Naive thymus-derived CD4-positive, alpha-beta T cell (primary cell): ENCODE data around the gene CRHBP. TPM values are rescaled to one million over a fixed set of nuclear protein-coding genes. Genes with fewer than 3 reads are reported as not detected.

Experiments used
- ATAC-seq: fragments of 150-1000 bp; cut with Tn5 transposase; 2 replicates; pipeline ENCODE4 v1.10.0; 2021; ENCODE audit warnings: mild to moderate bottlenecking, moderate library complexity
- CTCF ChIA-PET: fragments of 350-600 bp; sonication (Branson Sonifier 250); formaldehyde crosslinking; loops from one replicate; lab custom pipeline; 2021; ENCODE audit warnings: antibody characterized with exemption; lab: Charles Lee
- POLR2A ChIA-PET: fragments of 350-600 bp; sonication (Branson Sonifier 250); formaldehyde crosslinking; loops from one replicate; lab custom pipeline; 2021; ENCODE audit warnings: antibody characterized with exemption, inconsistent platforms; lab: Charles Lee
- DNase-seq, 9 donors: peaks; one replicate each; pipeline versions ENCODE4 v3.0.0 to v3.0.0-alpha.2; 2020 to 2022; ENCODE audit warnings: mixed read lengths in 1 of 9
- H3K27ac ChIP-seq: one replicate; pipeline ENCODE4 v1.7.0; 2013; ENCODE audit warnings: mild to moderate bottlenecking, low read depth, low read length, moderate library complexity
- H3K27me3 ChIP-seq, 2 donors: one replicate each; pipeline ENCODE4 v1.7.0; 2013; ENCODE audit warnings: low read length in 2 of 2, mild to moderate bottlenecking in 2 of 2, moderate library complexity in 2 of 2; ENCODE audit not compliant: control insufficient read depth in 2 of 2, insufficient read depth in 2 of 2
- H3K36me3 ChIP-seq, 3 experiments: 1 replicate in 2 of 3; 2 replicates in 1 of 3; pipeline ENCODE4 v1.7.0; 2013; ENCODE audit warnings: low read length in 3 of 3, mild to moderate bottlenecking in 3 of 3, moderate library complexity in 1 of 3; ENCODE audit not compliant: insufficient read depth in 3 of 3, control insufficient read depth in 2 of 3
- H3K4me1 ChIP-seq, 2 donors: one replicate each; pipeline ENCODE4 v1.7.0; 2013; ENCODE audit warnings: low read length in 2 of 2, mild to moderate bottlenecking in 2 of 2, moderate library complexity in 1 of 2; ENCODE audit not compliant: control insufficient read depth in 2 of 2, insufficient read depth in 2 of 2
- H3K4me3 ChIP-seq: 2 replicates; pipeline ENCODE4 v1.7.0; 2013; ENCODE audit warnings: mild to moderate bottlenecking, low read length
- H3K9me3 ChIP-seq, 3 experiments: 1 replicate in 2 of 3; 2 replicates in 1 of 3; pipeline ENCODE4 v1.7.0; 2013; ENCODE audit warnings: low read length in 3 of 3; ENCODE audit not compliant: control insufficient read depth in 2 of 3
- H3K27ac Mint-ChIP-seq, 9 donors: one replicate each; pipeline ENCODE4 v1.8.0; 2020 to 2022; ENCODE audit warnings: mixed read lengths in 9 of 9, mild to moderate bottlenecking in 8 of 9, moderate library complexity in 5 of 9, inconsistent platforms in 2 of 9
- H3K27me3 Mint-ChIP-seq, 5 donors: one replicate each; pipeline ENCODE4 v1.8.0; 2021 to 2022; ENCODE audit warnings: mixed read lengths in 5 of 5, mild to moderate bottlenecking in 1 of 5
- H3K36me3 Mint-ChIP-seq, 5 donors: one replicate each; pipeline ENCODE4 v1.8.0; 2020 to 2022; ENCODE audit warnings: mixed read lengths in 5 of 5, mild to moderate bottlenecking in 3 of 5, inconsistent platforms in 1 of 5
- H3K4me1 Mint-ChIP-seq, 7 donors: one replicate each; pipeline ENCODE4 v1.8.0; 2020 to 2022; ENCODE audit warnings: mixed read lengths in 7 of 7, mild to moderate bottlenecking in 3 of 7, inconsistent platforms in 1 of 7
- H3K4me3 Mint-ChIP-seq, 10 donors: one replicate each; pipeline ENCODE4 v1.8.0; 2020 to 2022; ENCODE audit warnings: mild to moderate bottlenecking in 10 of 10, mixed read lengths in 10 of 10, moderate library complexity in 6 of 10, inconsistent platforms in 2 of 10
- H3K9me3 Mint-ChIP-seq, 11 donors: one replicate each; pipeline ENCODE4 v1.8.0; 2020 to 2022; ENCODE audit warnings: mixed read lengths in 11 of 11, mild to moderate bottlenecking in 4 of 11, inconsistent platforms in 1 of 11, moderate library complexity in 1 of 11
- intact Hi-C, 2 donors: fragments of 100-400 bp; cut with micrococcal nuclease; formaldehyde crosslinking; loops; one replicate each; pipeline ENCODE4 v1.15.1; 2023
- polyA plus RNA-seq, 2 donors: library from polyadenylated mRNA; unstranded; fragments of 300-500 nt; fragmentation: Illumina TruSeq; gene quantifications; one replicate each; pipeline ENCODE4 v1.2.3, GENCODE V29; 2021
- total RNA-seq, 6 experiments: library from RNA in 5 of 6; stranded (reverse) in 5 of 6; gene quantifications; 1 replicate in 5 of 6; 2 replicates in 1 of 6; pipeline ENCODE4 v1.2.3 and lab custom pipeline; 2021 to 2026

The CRHBP gene
- total and polyA plus RNA-seq, 7 experiments from 2014 or later: 0.60 to 3.2 TPM; not detected in 5

GRCh38 chr5:76926329-76927105 is 26.3 kb upstream of the CRHBP start:
- no peaks in the 10 kb centered on the region for H3K4me1 ChIP-seq
- no peaks in the 10 kb centered on the region for H3K36me3 Mint-ChIP-seq
- H3K9me3 Mint-ChIP-seq: peaks cover 0 to 2% (median 0%) of the 10 kb centered on the region in 11 donors
- H3K4me1 Mint-ChIP-seq: no peaks in the 10 kb centered on the region
- no peak overlapping the region for H3K4me3 Mint-ChIP-seq
- ChIA-PET POLR2A (no interaction called here), CTCF (interaction anchor here (0.6 kb wide), 1 partner anchor 154 kb away, joined by 5 read pairs; no protein-coding TSS in a partner anchor)
- no peak overlapping the region for H3K4me3 ChIP-seq
- H3K27ac Mint-ChIP-seq: no peak overlapping the region
- intact Hi-C loops: no loop called here
- ATAC-seq (no peak), DNase-seq (no peak)
- H3K27ac ChIP-seq: no peak overlapping the region
- peaks cover 3 to 16% (median 9%) of the 10 kb centered on the region in 5 donors for H3K27me3 Mint-ChIP-seq
- H3K9me3 ChIP-seq: no peaks in the 10 kb centered on the region
- H3K36me3 ChIP-seq: no peaks in the 10 kb centered on the region
- H3K27me3 ChIP-seq: no peaks in the 10 kb centered on the region

GRCh38 chr5:76927961-76928360 is 24.9 kb upstream of the CRHBP start:
- ChIA-PET CTCF (no interaction called here), POLR2A (no interaction called here)
- no peak for ATAC-seq

GRCh38 chr5:76930083-76930482 is 22.8 kb upstream of the CRHBP start:
- peaks cover 6 to 30% (median 18%) of the 10 kb centered on the region in 5 donors for H3K27me3 Mint-ChIP-seq

More at GRCh38 chr5:76927961-76928360, 24.9 kb upstream of the CRHBP start:
- Histone ChIP-seq H3K4me1 (no peaks in the 10 kb centered on the region), H3K9me3 (no peaks in the 10 kb centered on the region), H3K27me3 (peaks cover 0 to 2% of the 10 kb centered on the region in 2 donors), H3K36me3 (no peaks in the 10 kb centered on the region), H3K27ac (no peak overlapping the region), H3K4me3 (no peak overlapping the region)
- H3K36me3 Mint-ChIP-seq: no peaks in the 10 kb centered on the region
- H3K27me3 Mint-ChIP-seq: peaks cover 6 to 21% (median 16%) of the 10 kb centered on the region in 5 donors
- no peak for DNase-seq
- no peak overlapping the region for H3K4me3 Mint-ChIP-seq
- intact Hi-C loops: no loop called here
- H3K4me1 Mint-ChIP-seq: no peaks in the 10 kb centered on the region
- H3K27ac Mint-ChIP-seq: no peak overlapping the region
- peaks cover 0 to 2% (median 0%) of the 10 kb centered on the region in 11 donors for H3K9me3 Mint-ChIP-seq

GRCh38 chr5:76938177-76938576 is 14.7 kb upstream of the CRHBP start:
- Histone ChIP-seq H3K27me3 (no peaks in the 10 kb centered on the region), H3K27ac (no peak overlapping the region), H3K4me1 (no peaks in the 10 kb centered on the region), H3K36me3 (no peaks in the 10 kb centered on the region), H3K9me3 (no peaks in the 10 kb centered on the region), H3K4me3 (no peak overlapping the region)
- Mint-ChIP-seq H3K27ac (no peak overlapping the region), H3K4me3 (no peak overlapping the region), H3K36me3 (peaks cover 0 to 3% (median 0%) of the 10 kb centered on the region in 5 donors), H3K9me3 (peaks cover 0 to 12% (median 0%) of the 10 kb centered on the region in 11 donors), H3K27me3 (peaks cover 0 to 14% (median 7%) of the 10 kb centered on the region in 5 donors), H3K4me1 (peaks cover 0 to 3% (median 0%) of the 10 kb centered on the region in 7 donors)
- no peak for DNase-seq
- CTCF ChIA-PET: no interaction called here
- no peak for ATAC-seq
- intact Hi-C loops: no loop called here
- POLR2A ChIA-PET: no interaction called here

More at GRCh38 chr5:76930083-76930482, 22.8 kb upstream of the CRHBP start:
- no peak overlapping the region for H3K27ac Mint-ChIP-seq
- no peak overlapping the region for H3K4me3 Mint-ChIP-seq
- Histone ChIP-seq H3K4me1 (no peaks in the 10 kb centered on the region), H3K27ac (no peak overlapping the region), H3K36me3 (no peaks in the 10 kb centered on the region), H3K4me3 (no peak overlapping the region), H3K27me3 (peaks cover 0 to 3% of the 10 kb centered on the region in 2 donors), H3K9me3 (no peaks in the 10 kb centered on the region)
- no peak for ATAC-seq
- CTCF ChIA-PET: interaction anchor here (1.1 kb wide), 1 partner anchor 83 kb away, joined by 3 read pairs; no protein-coding TSS in a partner anchor
- no peak for DNase-seq
- no peaks in the 10 kb centered on the region for H3K4me1 Mint-ChIP-seq
- POLR2A ChIA-PET: no interaction called here
- intact Hi-C loops: no loop called here
- H3K9me3 Mint-ChIP-seq: peaks cover 0 to 8% (median 0%) of the 10 kb centered on the region in 11 donors
- peaks cover 0 to 3% (median 0%) of the 10 kb centered on the region in 5 donors for H3K36me3 Mint-ChIP-seq

- ATAC-seq (no peak), DNase-seq (no peak)
- Histone ChIP-seq H3K27me3 (no peaks in the 10 kb centered on the region), H3K4me3 (no peak overlapping the region), H3K9me3 (no peaks in the 10 kb centered on the region), H3K27ac (no peak overlapping the region), H3K36me3 (no peaks in the 10 kb centered on the region), H3K4me1 (no peaks in the 10 kb centered on the region)
- Mint-ChIP-seq H3K27ac (no peak overlapping the region), H3K9me3 (peaks cover 0 to 5% (median 0%) of the 10 kb centered on the region in 11 donors), H3K27me3 (peaks cover 8 to 28% (median 9%) of the 10 kb centered on the region in 5 donors), H3K4me3 (no peak overlapping the region), H3K36me3 (no peaks in the 10 kb centered on the region), H3K4me1 (peaks cover 0 to 3% (median 0%) of the 10 kb centered on the region in 7 donors)
- intact Hi-C loops: no loop called here
- CTCF ChIA-PET: no interaction called here
- POLR2A ChIA-PET: no interaction called here
Observed at GRCh38 chr5:76941000-76941399, 11.8 kb upstream of the CRHBP start.

GRCh38 chr5:76941442-76941841 is 11.4 kb upstream of the CRHBP start:
- ChIA-PET CTCF (no interaction called here), POLR2A (no interaction called here)
- H3K4me1 ChIP-seq: no peaks in the 10 kb centered on the region
- intact Hi-C loops: no loop called here
- no peaks in the 10 kb centered on the region for H3K27me3 ChIP-seq
- ATAC-seq (no peak), DNase-seq (no peak)
- peaks cover 0 to 3% (median 0%) of the 10 kb centered on the region in 7 donors for H3K4me1 Mint-ChIP-seq
- peaks cover 8 to 32% (median 14%) of the 10 kb centered on the region in 5 donors for H3K27me3 Mint-ChIP-seq
- H3K4me3 Mint-ChIP-seq: no peak overlapping the region
- no peaks in the 10 kb centered on the region for H3K9me3 ChIP-seq
- no peak overlapping the region for H3K4me3 ChIP-seq
- no peaks in the 10 kb centered on the region for H3K36me3 ChIP-seq
- peaks cover 0 to 5% (median 0%) of the 10 kb centered on the region in 11 donors for H3K9me3 Mint-ChIP-seq
- H3K27ac ChIP-seq: no peak overlapping the region
- no peaks in the 10 kb centered on the region for H3K36me3 Mint-ChIP-seq
- H3K27ac Mint-ChIP-seq: no peak overlapping the region
